Stimulated activated CD4-positive, alpha-beta T cell treated with anti-CD3 and anti-CD28 coated beads, Interleukin-4, amount 100 ng/mL, for 1 hour (primary cell): ENCODE measurements around the gene FHOD1.

Experiments
- DNase-seq: peaks from one replicate; pipeline ENCODE4 v3.0.0-alpha.2; 2020

FHOD1 gene

DNA sequence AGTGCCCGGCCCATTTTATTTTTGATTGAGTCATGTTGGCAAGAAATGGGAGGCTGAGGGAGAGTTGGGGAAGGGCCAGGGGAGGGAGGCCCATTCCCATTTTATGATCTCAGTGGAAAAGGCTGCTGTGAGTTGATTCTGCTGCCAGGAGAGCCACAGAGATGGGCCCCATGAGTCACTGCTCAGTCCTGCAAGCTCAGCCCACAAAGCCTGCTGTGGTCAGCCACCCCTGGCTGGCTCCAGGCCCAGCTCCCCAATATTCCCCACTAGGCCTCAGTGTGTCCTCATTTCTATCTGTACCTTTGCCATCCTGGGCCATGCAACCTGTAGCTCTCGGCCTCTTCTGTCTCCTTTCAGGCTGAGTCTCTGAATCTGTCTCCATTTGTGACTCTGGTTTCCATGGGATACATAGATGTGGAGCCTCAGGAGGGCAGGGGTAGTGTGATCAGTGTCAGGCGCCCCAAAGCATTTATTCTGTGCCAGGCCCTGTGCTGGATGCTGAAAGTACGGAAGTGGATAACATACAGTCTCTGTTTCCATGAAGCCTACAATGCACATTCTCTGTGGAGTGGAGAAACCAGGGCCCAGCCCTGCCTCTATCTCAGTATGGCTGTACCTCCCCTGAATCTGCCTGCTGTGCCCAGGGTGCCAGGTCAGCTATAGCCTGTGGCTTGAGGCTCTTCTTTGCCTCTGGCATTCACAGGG is 30.2 kb upstream of the FHOD1 start:
- no peak for DNase-seq

DNA sequence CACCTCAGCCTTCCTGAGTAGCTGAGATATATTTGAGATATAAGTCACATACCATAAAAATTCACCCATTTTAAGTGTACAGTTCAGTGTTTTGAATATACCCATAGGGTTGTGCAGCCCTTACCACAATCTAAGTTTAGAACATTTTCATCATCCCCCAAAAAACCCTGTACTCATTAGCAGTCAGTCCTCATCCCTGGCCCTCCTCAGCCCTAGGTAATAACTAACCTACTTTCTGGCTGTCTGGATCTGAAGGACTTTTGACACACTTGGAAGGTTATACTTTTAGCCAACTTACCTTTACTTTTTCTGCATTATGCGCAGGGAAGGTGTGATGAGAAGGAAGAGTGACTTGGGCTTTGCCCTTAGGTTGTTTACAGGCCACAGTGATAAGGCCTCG is 28.0 kb upstream of the FHOD1 start:
- no peak for DNase-seq

DNA sequence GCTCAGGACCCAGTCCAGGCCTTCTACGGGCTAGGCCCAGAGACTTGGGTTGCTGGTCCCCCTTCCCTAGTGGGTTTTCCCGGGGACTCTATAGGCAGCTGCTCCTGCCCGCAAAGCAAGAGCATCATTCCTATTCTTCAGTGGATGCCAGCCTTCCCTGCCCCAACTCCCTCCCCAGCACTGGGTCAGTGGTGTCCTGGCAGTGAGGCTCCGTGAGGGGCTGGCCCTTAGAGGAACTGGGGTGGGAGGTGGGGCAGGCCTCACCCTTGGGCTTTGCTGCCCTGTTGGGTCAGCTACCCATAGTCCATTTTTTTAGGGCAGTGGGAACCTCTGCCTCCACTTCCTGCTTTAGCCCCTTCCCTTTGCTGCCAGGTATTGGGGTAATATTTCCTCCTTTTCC is 24.2 kb upstream of the FHOD1 start:
- DNase-seq: no peak

DNA sequence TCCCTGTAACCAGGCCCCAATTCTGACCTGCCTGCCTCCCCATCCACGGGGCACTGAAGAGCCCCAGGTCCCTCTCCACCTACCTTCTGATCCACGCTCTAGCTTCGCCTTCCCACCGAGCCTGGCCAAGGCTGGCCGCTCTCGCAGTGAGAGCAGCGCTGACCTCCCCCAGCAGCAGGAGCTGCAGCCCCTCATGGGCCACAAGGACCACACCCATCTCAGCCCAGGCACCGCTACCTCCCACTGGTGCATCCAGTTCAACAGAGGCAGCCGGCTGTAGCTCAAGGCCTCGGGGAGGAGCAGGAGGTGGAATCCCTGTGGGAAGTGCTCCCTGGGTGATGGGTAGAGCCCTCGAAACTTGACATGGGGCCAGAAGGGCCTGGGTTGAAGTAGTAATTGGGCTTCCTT is 23.7 kb upstream of the FHOD1 start:
- no peak for DNase-seq

DNA sequence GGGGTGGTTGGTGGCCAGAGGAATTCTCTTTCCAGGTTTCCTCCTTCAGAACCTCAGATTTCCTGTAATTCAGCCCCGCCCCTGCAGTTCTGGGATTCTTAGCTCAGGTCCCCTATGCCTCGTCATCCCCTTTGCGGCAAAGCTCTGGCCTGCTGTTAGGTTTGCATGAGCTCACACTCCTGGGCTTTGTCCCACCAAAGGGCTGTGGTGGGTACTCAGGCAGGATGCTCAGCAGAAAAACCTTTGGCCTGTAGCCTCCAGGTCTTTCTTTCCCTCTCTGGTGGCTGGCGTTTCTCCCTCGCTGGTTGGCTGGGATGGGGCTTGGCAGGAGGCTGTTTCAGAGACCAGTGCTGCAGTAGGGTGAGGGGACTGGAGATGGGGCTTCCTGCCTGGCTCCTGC is 22.5 kb upstream of the FHOD1 start:
- no peak for DNase-seq

DNA sequence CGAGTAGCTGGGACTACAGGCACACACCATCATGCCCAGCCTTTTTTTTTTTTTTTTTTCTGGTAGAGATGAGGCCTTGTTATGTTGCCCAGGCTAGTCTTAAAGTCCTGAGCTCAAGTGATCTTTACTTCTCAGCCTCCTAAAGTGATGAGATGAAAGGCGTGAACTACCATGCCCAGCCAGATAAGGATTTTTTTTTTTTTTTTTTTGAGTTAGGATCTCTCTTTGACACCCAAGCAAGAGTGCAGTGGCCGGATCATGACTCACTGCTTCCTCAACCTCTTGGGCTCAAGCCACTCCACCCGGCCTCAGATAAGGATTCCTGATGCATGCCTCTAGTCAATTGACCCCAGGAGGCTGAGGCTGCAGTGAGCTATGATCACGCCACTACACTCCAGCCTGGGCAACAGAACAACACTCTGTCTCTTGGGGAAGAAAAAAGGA is 20.9 kb upstream of the FHOD1 start:
- no peak for DNase-seq

DNA sequence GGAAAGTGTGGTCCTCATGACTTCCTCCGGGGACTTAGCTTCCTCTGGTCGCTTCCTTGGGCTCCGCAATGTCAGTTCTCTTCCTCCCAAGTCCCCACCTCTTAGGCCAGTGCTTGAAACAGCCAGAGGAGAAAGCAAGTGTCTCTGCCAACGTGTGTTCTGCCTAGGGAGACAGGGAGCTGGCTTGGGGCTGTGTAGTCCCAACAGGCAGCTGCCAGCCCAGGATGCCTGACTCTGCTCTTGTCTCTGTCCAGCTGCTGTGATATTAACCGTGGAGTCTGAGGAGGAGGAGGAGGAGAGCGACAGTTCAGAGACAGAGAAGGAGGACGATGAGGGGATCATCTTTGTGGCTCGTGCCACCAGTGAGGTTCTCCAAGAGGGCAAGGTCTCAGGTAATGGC is 18.6 kb upstream of the FHOD1 start:
- DNase-seq: no peak

DNA sequence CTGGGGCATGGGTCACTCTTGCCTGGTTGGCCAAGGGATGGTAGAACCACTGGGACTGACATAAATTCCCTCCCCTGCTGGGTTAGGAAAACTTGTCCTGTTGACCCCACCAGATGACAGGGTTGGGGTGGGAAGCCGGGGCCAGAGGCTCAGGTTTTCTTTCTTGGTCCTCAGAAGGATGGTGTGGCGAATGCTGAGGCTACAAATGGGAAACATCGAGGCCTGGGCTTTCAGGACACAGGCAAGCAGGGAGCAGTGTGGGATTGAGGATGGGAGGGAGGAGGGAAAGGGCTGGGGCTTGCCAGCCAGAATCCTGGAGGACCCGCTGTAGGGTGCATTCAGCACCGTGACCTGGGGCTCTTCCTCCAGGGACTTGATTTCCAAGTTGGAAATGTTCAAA is 17.6 kb upstream of the FHOD1 start:
- no peak for DNase-seq

DNA sequence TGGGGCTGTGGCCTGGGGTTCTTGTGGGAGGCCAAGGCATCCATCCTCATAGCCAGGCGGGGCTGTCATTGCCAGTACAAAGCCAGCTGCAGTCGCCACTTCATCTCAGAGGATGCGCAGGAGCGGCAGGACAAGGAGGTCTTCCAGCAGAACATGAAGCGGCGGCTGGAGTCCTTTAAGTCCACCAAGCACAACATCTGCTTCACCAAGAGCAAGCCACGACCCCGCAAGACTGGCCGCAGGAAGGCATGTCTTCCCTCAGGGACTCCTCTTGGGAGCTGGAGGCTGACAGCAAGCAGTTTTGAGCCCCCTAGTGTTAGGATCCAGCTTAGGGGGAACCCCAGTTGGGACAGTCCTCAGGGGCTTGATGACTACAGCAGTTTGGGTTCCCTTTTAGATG is 17.0 kb upstream of the FHOD1 start:
- no peak for DNase-seq

DNA sequence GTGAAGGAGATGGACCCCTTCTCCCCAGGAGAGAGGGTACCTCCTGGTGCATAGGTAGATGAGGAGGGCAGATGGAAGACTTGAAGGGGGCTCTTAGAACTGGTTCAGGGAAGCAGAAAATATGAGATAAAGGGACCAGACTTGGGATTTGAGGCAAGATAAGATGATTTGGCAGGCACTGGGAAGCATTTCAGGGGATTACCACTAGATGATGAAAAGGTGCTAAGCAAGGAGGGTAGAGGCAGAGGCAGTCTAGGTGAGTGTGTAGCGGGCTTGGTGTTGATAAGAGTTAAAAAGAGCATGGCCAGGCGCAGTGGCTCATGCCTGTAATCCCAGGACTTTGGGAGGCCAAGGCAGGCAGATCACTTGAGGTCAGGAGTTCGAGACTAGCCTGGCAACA is 15.9 kb upstream of the FHOD1 start:
- DNase-seq: no peak

DNA sequence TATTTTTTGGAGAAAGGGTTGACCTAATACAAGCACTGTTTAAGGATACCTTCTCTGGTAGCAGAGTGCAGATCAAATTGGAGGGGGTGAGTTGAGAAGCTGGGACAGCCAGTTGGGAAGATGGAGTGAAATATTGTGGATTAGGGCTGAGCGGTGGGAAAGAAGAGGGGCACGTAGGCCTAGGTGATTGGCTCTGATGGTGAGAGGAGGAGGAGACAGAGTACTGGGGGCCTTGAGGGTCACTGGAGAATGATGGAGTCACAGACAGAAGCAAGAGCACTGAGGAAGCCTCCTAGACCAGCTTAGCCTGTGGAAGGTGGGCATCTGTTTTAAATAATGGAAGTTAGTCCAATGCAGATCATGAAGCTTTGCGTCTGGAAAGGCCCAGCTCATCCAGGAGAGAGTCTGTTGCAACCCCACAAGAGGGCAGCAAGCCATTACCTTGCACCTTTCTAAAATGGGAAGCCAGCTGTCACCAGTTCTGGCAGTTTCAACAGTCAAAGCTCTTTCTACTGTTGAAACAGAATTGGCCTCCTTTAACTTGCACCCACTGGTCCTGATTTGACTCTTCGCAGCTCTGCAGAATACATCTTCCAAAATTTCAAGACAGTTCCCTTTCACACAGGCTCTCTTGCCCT is 13.3 kb upstream of the FHOD1 start:
- DNase-seq: no peak

DNA sequence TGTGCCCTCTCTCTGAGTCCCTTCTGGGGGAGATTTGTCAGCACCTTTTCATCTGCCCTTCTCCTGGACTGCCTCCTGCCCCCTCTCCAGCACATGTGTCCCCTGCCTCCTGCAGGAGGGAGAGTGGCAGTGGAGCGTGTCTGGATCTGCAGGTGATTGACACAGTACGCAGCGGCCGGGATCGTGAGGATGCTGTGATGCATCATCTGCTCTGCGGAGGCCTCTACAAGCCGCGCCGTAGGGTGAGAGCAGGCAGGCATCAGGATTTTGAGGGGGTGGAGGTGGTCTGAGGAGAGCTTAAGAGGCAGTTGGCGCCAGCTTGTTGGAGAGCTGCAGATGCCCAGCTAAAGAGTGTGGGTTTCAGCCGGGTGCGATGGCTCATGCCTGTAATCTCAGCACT is 12.4 kb upstream of the FHOD1 start:
- no peak for DNase-seq

DNA sequence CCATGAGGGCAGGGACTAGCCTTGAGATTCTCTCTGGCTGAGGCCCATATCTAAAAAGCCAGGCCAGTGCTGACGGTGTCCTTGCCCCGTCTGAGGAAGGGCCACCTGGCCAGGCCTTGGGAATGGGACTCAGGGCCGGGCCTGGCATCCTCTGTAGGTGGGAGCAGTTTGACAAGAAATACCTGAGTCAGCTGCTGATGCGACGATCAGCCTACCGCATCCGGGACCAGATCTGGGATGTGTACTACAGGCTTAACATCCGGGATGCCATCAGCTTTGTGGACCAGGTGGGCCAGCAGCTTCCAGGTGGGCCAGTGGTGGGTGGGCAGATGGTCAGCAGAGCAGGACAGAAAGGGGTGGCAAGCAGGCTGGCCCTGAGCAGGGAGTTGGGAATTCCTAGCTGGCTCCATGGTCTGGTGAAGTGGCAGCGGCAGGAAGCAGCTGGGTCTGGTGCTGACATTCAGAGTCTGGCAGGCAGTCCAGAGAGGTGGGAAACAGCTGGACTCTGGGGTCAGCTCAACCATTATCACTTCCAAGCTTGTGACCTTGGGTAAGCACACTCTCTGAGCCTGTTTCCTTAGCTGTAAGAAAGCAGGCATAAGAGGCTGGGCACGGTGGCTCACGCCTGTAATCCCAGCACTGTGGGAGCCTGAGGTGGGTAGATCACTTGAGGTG is 11.0 kb upstream of the FHOD1 start:
- no peak for DNase-seq

DNA sequence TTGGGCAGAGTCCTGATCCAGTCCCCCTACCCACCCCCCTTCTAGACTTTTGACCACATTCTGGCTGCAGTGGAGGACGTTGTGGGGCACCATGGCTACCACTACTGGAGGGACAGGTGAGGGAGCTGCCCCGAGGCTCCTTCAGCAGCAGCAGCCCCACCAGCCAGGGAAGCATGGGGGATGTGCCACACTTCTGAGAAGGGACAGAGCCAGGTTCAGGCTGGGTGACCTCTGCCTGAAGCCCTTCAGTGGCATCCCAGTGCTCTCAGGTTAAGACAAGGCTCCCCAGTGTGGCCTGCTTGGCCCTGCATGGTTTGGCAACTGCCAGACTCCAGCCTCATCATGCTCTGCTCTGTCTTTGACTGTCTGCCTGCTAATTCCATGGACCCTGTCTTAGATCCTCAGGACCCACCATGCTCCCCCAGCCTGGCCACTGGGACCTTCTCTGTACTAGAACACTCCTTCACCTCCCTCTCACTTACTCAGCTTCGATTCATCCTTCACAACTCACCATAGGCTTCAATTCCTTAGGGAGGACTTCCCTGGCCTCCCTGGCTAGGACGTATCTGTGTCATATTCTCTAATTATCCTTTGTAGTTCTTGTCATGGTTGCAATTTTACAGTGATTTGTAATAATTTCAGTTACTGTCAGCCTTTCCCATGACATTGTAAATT is 10.3 kb upstream of the FHOD1 start:
- DNase-seq: no peak

DNA sequence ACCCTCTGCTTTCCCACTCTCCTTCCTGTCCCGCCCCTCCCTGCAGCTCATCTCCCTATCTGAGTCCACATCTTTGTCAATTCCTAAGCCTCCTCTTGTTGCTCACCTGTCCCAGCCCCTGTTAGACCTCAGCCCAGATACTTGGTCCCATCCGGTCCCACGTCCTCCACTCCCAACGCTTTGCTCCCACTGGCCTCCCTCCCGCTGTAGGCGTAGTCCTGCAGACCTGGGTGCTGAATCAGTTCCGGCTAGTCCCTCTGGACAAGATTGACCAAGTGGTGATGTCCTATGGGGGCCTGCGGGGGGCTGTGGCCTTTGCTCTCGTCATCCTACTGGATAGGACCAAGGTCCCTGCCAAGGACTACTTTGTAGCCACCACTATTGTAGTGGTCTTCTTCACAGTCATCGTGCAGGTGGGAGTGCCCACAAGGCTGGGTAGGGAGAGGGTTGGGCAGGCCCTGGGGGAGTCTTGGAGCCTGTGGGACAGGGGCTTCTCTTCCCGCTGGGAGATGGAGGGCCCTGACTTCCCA is 9.5 kb upstream of the FHOD1 start:
- no peak for DNase-seq

DNA sequence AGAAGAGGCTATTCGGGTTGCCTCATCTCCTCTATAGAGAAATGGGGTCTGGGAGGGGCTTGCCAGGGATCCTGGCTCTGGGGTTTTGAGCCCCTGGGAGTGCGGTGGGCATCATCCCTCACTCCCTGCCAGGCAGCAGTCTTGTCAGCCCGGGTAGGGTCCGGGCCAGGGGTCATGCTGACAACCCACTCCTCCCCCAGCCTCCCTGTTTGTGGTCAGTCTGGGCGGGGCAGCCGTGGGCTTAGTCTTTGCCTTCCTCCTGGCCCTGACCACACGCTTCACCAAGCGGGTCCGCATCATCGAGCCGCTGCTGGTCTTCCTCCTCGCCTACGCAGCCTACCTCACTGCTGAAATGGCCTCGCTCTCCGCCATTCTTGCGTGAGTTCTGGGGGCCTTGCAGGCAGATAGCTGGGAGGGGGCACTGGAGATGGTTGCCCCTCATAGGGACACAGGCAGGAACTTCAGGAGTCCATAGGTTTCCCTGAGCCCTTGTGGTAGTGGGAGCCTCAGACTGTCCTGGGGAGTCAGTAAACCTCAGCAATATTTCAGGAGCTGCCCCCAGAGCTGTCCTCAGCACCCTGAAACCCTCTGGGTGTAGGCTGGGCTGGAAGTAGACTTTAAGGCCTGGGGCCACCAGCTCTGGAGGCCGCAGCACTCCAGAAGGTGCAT is 8.4 kb upstream of the FHOD1 start:
- DNase-seq: no peak

DNA sequence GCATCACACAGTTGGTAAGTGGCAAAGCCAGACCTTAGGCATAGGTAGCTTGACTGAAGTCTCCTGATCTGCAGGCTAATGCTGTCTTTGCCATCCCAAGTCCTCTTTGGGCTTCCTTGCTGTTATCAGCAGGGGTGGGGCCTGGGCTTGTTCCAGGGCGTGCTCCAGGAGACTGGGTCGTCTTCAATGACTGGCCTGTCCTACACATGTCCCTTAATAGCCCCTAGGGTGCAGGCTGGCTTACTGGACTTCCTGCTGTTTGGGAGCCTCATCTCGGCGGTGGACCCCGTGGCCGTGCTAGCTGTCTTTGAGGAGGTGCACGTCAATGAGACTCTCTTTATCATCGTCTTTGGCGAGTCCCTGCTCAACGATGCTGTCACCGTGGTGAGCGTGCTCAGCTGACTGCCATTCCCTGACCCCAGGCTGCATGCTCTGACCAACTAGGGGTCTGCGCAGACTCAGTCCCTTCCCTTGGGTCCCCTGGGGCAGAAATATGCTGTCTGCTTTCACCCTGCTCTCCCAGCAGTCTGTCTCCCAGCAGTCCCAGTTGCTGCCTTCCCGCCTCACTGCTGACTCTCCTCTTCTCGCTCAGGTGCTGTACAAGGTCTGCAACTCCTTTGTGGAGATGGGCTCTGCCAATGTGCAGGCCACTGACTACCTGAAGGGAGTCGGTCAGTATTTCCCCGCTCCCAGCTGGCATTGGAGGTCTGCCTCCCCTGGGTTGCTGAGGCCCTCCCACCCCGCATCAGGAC is 7.7 kb upstream of the FHOD1 start:
- no peak for DNase-seq

DNA sequence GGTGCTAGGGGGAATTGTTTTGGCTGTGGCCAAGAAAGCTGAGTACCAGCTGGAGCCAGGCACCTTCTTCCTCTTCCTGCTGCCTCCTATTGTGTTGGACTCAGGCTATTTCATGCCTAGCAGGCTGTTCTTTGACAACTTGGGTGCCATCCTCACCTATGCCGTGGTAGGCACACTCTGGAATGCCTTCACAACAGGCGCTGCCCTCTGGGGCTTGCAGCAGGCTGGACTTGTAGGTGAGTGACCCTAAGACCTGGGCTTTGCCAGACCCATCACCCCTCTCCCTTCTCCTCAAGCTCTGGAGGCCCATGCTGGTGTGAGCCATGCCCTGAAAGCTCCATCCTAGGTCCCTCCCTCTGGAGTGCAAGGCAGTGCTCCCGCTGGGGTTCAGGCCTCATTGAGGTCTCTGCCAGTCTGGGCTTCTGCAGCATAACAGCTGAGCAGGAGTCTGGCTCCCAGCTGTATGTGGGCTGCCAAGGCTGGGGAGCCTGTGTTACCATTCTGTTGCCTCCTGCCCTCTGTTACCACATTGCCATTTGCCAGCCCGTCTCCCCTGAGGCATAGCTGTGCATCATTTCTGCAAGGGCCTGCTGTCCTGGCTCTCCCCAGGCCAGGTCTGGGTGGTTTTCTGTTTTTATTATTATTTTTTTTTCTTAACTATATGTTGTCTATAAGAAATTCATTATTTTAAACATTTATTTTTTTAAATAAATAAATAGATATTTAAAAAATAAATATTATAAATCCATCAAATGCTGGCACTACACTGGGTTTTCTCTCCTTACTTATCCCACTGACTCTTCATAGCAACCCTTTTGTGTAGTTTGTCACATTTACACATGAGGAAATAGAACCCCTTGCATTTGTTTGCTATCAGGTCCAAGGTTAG is 5.6 kb upstream of the FHOD1 start:
- DNase-seq: no peak

DNA sequence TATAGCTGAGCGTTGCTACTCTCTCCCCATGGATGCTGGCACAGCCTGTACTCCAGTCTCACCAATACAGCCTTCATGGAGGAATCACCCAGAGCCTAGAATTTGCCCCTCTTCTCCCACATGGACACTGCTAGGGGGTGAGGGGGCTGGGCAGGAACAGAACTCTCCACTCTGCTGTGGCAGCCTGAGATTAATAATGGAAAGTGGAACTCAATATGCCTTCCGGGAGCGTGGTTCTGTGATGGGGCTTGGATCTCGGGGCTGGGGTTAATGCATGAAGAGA is 2.7 kb upstream of the FHOD1 start:
- no peak for DNase-seq

DNA sequence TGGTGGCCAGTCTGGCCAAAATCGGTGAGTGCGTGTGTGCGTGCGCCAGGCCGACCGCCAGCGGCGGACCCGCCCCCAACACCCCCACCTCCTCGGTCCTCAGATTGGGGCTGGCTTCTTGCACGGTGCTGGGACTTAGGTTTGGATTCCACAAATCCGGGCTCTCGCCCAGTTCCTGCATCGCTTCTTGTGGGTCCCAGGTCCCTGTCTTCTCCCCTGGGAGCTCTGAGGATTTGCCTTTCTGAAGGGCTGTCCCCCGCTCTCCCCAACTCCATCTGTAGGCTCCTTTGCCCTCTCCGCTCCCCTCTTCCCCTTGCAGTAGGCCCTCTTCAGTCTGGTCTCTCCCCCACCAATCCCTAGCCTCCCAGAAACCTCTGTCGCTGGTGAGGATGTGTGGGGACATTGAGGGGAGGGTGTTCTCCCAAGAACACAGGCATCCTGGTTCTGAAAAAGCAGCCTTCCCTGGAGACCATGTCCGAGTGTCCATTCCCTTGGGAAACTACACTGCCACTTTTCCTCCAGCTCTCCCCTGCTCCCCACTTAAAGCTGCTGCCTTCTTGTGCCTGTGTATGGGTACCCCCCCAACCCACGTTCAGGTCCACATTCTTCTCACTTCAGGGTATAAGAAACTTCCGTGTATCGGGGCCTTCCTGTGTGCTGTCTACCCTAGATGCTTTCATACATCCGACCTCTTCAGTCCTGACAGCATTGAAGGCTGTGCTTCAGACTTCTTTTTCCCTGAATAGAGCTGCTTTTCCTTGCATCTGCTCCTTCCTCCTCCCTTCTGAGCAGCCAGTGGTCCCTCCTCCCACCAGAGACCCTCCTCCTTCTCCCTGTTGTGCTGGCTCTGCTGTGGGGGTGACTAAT is 2.1 kb upstream of the FHOD1 start:
- DNase-seq: no peak
